BLaER1 treated with 17β-estradiol and CSF1 and Interleukin-3, amounts not matched to agents 10 nM and 100 nM (cell line): ENCODE results near the gene TRPM1.

Source experiments
- H3K27ac ChIP-seq, 11 experiments: shearing (Covaris generic); formaldehyde crosslinking; 2 replicates each; pipeline ENCODE4 v1.8.1; 2022
- H3K27me3 ChIP-seq, 11 experiments: shearing (Covaris generic); formaldehyde crosslinking; 2 replicates each; pipeline ENCODE4 v1.8.1; 2022
- H3K36me3 ChIP-seq, 11 experiments: shearing (Covaris generic); formaldehyde crosslinking; 2 replicates each; pipeline ENCODE4 v1.8.1; 2022
- H3K4me1 ChIP-seq, 10 experiments: shearing (Covaris generic); formaldehyde crosslinking; 2 replicates each; pipeline ENCODE4 v1.8.1; 2022
- H3K4me2 ChIP-seq, 11 experiments: shearing (Covaris generic); formaldehyde crosslinking; 2 replicates each; pipeline ENCODE4 v1.8.1; 2022
- H3K4me3 ChIP-seq, 10 experiments: shearing (Covaris generic); formaldehyde crosslinking; 2 replicates each; pipeline ENCODE4 v1.8.1; 2022
- H3K9ac ChIP-seq, 11 experiments: shearing (Covaris generic); formaldehyde crosslinking; 2 replicates each; pipeline ENCODE4 v1.8.1; 2022
- H3K9me3 ChIP-seq, 11 experiments: shearing (Covaris generic); formaldehyde crosslinking; replicated peaks in 1 of 11; 2 replicates each; pipeline ENCODE4 v1.8.1; 2022
- H4K20me1 ChIP-seq, 11 experiments: shearing (Covaris generic); formaldehyde crosslinking; 2 replicates each; pipeline ENCODE4 v1.8.1; 2022
- Cebpa-rat ChIP-seq, 11 experiments: shearing (Covaris generic); IDR thresholded peaks; 2 replicates each; pipeline ENCODE4 v1.8.1; 2022

TRPM1 gene

GRCh38 chr15:31049682-31050615 lies 51.6 kb downstream of the TRPM1 start:
- Histone ChIP-seq H3K4me3 (no peak overlapping the region), H3K27ac (peak overlapping the region in 7 of 11 experiments; percentile 15 to 62 (median 27); a peak in 12 of 22 replicates), H3K9me3 (peaks cover 0 to 7% (median 0%) of the 10 kb centered on the region in 11 experiments; a peak in 3 of 22 replicates), H3K27me3 (no peaks in the 10 kb centered on the region), H3K36me3 (no peaks in the 10 kb centered on the region), H3K9ac (no peak overlapping the region; a peak in 1 of 22 replicates), H3K4me1 (peaks cover 22 to 27% (median 24%) of the 10 kb centered on the region in 10 experiments), H3K4me2 (peak overlapping the region; percentile 53 to 83 (median 65)), H4K20me1 (no peaks in the 10 kb centered on the region)
- no peak for TF ChIP-seq Cebpa-rat (IDR thresholded peaks at IDR 0.05)

GRCh38 chr15:31049111-31049510 lies 52.4 kb downstream of the TRPM1 start:
- peaks cover 22 to 27% (median 24%) of the 10 kb centered on the region in 10 experiments for H3K4me1 ChIP-seq
- H3K27ac ChIP-seq: peak overlapping the region in 4 of 11 experiments; percentile 4 to 41 (median 24); a peak in 2 of 22 replicates
- TF ChIP-seq Cebpa-rat (IDR thresholded peaks at IDR 0.05): no peak
- H3K4me3 ChIP-seq: no peak overlapping the region
- H4K20me1 ChIP-seq: no peaks in the 10 kb centered on the region
- H3K36me3 ChIP-seq: no peaks in the 10 kb centered on the region
- H3K27me3 ChIP-seq: no peaks in the 10 kb centered on the region
- H3K4me2 ChIP-seq: peak overlapping the region; percentile 53 to 83 (median 65)
- H3K9me3 ChIP-seq: peaks cover 0 to 7% (median 0%) of the 10 kb centered on the region in 11 experiments; a peak in 3 of 22 replicates
- H3K9ac ChIP-seq: no peak overlapping the region; a peak in 1 of 22 replicates

- Histone ChIP-seq H3K4me3 (no peak overlapping the region), H3K27me3 (no peaks in the 10 kb centered on the region), H3K9me3 (peaks cover 0 to 7% (median 0%) of the 10 kb centered on the region in 11 experiments; a peak in 3 of 22 replicates), H3K4me2 (no peak overlapping the region), H3K27ac (no peak overlapping the region), H3K4me1 (peaks cover 22 to 33% (median 27%) of the 10 kb centered on the region in 10 experiments), H3K36me3 (no peaks in the 10 kb centered on the region), H3K9ac (no peak overlapping the region), H4K20me1 (no peaks in the 10 kb centered on the region)
- TF ChIP-seq Cebpa-rat (IDR thresholded peaks at IDR 0.05): no peak
Measured at GRCh38 chr15:31047437-31047836, 54.1 kb downstream of the TRPM1 start.

GRCh38 chr15:31046759-31047359 lies 54.7 kb downstream of the TRPM1 start:
- Histone ChIP-seq H3K4me1 (peaks cover 22 to 36% (median 28%) of the 10 kb centered on the region in 10 experiments), H4K20me1 (no peaks in the 10 kb centered on the region), H3K9me3 (peaks cover 0 to 7% (median 0%) of the 10 kb centered on the region in 11 experiments; a peak in 3 of 22 replicates), H3K4me3 (no peak overlapping the region), H3K9ac (no peak overlapping the region), H3K27me3 (no peaks in the 10 kb centered on the region), H3K36me3 (no peaks in the 10 kb centered on the region), H3K27ac (no peak overlapping the region), H3K4me2 (no peak overlapping the region)
- no peak for TF ChIP-seq Cebpa-rat (IDR thresholded peaks at IDR 0.05)

GRCh38 chr15:31045606-31046005 lies 55.9 kb downstream of the TRPM1 start:
- H4K20me1 ChIP-seq: no peaks in the 10 kb centered on the region
- H3K27me3 ChIP-seq: no peaks in the 10 kb centered on the region
- H3K27ac ChIP-seq: no peak overlapping the region
- H3K4me3 ChIP-seq: no peak overlapping the region
- H3K9me3 ChIP-seq: peaks cover 0 to 7% (median 0%) of the 10 kb centered on the region in 11 experiments; a peak in 3 of 22 replicates
- H3K9ac ChIP-seq: no peak overlapping the region
- peaks cover 21 to 35% (median 26%) of the 10 kb centered on the region in 10 experiments for H3K4me1 ChIP-seq
- no peak overlapping the region for H3K4me2 ChIP-seq
- no peaks in the 10 kb centered on the region for H3K36me3 ChIP-seq
- TF ChIP-seq Cebpa-rat (IDR thresholded peaks at IDR 0.05): no peak

- Histone ChIP-seq H3K36me3 (no peaks in the 10 kb centered on the region), H3K9me3 (peaks cover 0 to 7% (median 0%) of the 10 kb centered on the region in 11 experiments; a peak in 3 of 22 replicates), H3K27me3 (no peaks in the 10 kb centered on the region), H4K20me1 (no peaks in the 10 kb centered on the region), H3K27ac (no peak overlapping the region), H3K9ac (no peak overlapping the region), H3K4me3 (no peak overlapping the region), H3K4me2 (peak overlapping the region in 6 of 11 experiments; percentile 2 to 44 (median 28); a peak in 8 of 22 replicates), H3K4me1 (peaks cover 0 to 13% (median 3%) of the 10 kb centered on the region in 10 experiments; a peak in 6 of 20 replicates)
- no peak for TF ChIP-seq Cebpa-rat (IDR thresholded peaks at IDR 0.05)
Measured at GRCh38 chr15:31042751-31043150, 58.8 kb downstream of the TRPM1 start.

GRCh38 chr15:31041610-31042009 lies 59.9 kb downstream of the TRPM1 start:
- H3K4me3 ChIP-seq: no peak overlapping the region
- no peak overlapping the region for H3K9ac ChIP-seq
- no peak overlapping the region for H3K27ac ChIP-seq
- H3K4me2 ChIP-seq: no peak overlapping the region
- no peaks in the 10 kb centered on the region for H4K20me1 ChIP-seq
- H3K4me1 ChIP-seq: peaks cover 0 to 14% (median 5%) of the 10 kb centered on the region in 10 experiments; a peak in 6 of 20 replicates
- H3K36me3 ChIP-seq: no peaks in the 10 kb centered on the region
- H3K27me3 ChIP-seq: no peaks in the 10 kb centered on the region
- peaks cover 0 to 3% (median 0%) of the 10 kb centered on the region in 11 experiments; a peak in 2 of 22 replicates for H3K9me3 ChIP-seq
- no peak for TF ChIP-seq Cebpa-rat (IDR thresholded peaks at IDR 0.05)

GRCh38 chr15:31040611-31041010 lies 60.9 kb downstream of the TRPM1 start:
- Histone ChIP-seq H3K27ac (no peak overlapping the region), H3K4me1 (peaks cover 0 to 14% (median 5%) of the 10 kb centered on the region in 10 experiments; a peak in 6 of 20 replicates), H3K36me3 (no peaks in the 10 kb centered on the region), H3K4me2 (no peak overlapping the region), H3K9ac (no peak overlapping the region), H3K27me3 (no peaks in the 10 kb centered on the region), H4K20me1 (no peaks in the 10 kb centered on the region), H3K9me3 (no peaks in the 10 kb centered on the region), H3K4me3 (no peak overlapping the region)
- TF ChIP-seq Cebpa-rat (IDR thresholded peaks at IDR 0.05): no peak

- Histone ChIP-seq H4K20me1 (no peaks in the 10 kb centered on the region), H3K9me3 (no peaks in the 10 kb centered on the region), H3K27ac (no peak overlapping the region), H3K9ac (no peak overlapping the region), H3K27me3 (no peaks in the 10 kb centered on the region), H3K4me2 (no peak overlapping the region), H3K4me1 (peaks cover 0 to 14% (median 5%) of the 10 kb centered on the region in 10 experiments; a peak in 6 of 20 replicates), H3K36me3 (no peaks in the 10 kb centered on the region), H3K4me3 (no peak overlapping the region)
- no peak for TF ChIP-seq Cebpa-rat (IDR thresholded peaks at IDR 0.05)
Measured at GRCh38 chr15:31039961-31040360, 61.6 kb downstream of the TRPM1 start.
